NCI-H1092 (cell line): Measurements from ENCODE around the gene SMOC2.
A peak's percentile ranks its signal among the peaks of the same experiment; 100 is the strongest.

Source experiments
- DNase-seq: peaks from one replicate; lab custom pipeline; 2025; lab: John Stamatoyannopoulos, UW

The SMOC2 gene

DNA sequence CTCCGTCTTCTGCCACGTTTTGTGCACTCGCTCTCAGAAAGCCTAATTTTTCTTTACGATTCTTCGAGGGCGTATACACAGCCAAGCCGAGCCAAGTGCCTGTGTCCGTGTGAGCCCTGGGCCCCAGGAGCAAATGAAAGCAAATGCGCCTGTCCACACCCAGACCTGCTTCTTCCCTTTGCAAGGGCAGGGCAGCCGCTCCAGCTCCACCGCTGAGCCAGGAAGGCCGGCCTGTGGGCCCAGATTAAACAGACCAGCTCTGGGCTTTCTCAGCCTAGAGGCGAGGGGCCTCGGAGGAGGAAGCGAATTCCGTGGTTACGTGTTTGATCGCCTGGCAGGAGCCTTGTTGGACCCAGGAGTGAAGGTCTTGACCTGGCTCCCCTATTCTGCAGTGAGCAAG lies 184.6 kb downstream of the SMOC2 start:
- no peak for DNase-seq

DNA sequence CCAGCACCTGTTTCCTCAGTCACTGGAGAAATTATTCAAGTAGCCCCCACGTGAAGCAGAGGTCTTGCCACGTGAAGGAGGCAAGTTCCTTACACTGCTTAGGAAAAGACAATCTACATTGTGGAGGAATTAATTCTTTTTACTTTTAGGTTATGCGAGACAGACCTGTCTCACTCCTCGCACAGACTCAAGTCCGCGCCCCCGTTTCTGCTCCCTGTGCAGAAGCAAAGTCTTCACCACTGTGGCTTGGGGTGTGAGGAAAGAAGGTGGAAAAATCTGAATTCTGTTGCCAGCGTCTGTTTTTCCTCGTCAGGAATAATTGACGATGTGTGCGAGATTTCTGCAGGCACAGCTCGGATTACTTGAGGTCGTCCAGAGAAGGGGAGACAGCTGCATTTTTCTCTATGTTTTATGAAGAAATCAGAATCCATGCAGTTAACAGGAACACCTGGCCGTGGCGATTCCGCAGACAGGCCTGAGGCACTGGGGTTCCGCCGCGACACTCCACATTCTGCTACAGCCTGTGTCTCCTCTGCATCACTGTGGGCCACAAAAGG lies 185.1 kb downstream of the SMOC2 start:
- DNase-seq, result no peak

DNA sequence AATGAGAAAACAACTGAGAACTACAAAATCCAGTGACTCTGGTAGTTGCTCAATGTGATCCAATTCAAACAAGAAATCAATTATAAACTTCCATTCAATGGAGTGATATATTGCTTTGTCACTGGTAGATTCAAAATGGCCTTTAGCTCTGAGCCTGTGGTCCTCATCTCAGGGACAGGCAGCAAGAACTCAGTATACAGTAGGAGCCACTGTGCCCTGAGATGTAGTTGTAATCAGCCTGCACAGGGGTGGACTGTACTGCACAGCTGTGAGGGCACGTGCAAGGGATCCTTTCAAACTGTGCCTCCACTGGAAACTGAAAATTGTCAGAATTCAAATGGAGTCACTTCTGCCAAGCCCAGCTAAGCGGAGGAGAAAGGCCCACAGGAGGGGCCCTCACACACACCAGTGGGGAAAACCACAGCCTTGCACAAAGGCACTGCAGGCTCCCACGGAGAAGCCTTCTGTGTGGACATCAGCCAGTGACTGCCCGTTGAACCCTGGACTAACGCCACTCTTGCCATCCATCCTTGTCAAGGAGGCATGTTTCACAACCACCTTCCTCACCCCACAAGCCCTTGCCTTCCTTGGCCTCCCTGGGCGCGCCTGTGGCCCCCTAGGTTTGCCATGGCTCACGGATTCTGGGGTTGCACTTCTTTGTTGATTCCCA lies 186.7 kb downstream of the SMOC2 start:
- DNase-seq, result no peak

DNA sequence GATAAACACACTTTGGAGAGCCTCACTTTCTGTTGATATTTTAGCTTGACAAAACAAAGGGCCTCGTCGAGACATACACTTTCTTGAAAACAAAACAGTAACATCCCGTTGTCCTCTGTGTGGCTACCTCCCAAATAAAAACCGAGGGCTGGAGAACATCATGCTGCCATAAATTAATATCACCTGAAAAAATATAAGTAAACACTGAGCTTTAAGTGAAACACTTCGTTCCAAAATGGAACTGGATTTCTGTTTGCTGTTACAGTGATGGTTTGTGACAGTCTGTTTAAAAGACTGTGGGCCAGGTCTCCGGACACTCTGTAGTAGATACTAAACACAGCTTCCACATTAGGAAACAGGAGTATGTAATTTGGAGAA lies 187.2 kb downstream of the SMOC2 start:
- DNase-seq, result no peak

DNA sequence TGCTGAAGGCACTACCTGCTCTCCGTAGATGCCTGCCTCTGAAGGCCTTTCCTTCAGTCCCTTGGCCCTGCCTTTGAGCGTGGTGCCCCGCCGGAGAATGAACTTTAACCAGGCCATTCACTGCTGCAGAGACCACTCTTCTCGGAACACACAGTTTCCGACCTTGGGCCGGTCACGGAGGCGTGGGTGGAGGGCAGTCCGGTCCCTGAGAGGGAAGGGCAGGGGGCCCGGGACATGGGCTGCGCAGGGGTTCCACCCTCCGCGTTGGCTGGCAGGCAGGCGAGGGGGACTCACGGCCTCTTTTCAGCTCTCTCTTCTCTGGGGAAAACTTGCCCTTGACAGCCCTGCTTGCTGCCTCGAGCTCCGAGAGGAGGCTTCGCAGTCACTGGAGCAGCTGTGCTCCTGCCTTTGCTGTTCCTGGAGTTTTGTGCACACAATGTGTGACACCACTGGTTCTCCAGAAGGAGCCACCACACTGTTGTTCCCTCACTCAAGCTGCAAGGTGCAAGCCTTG lies 187.8 kb downstream of the SMOC2 start:
- DNase-seq, result no peak

DNA sequence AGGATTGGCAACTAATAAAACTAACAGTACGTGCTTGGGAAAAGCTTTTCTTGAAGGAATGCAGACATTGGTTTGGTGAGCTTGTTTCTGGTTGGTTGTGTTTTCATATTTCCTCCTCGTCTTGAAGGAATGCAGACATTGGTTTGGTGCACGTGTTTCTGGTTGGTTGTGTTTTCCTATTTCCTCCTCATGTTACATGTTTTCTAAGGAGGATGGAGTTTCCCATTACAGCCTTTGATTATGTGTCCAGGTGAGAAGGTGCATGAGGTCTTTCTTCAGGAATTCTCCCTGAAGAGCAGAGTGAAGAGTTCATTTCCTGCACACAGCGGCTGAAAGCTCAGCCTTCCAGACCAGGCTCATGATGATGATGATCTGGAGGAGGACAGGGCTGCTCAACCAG lies 190.6 kb downstream of the SMOC2 start:
- DNase-seq, result no peak

DNA sequence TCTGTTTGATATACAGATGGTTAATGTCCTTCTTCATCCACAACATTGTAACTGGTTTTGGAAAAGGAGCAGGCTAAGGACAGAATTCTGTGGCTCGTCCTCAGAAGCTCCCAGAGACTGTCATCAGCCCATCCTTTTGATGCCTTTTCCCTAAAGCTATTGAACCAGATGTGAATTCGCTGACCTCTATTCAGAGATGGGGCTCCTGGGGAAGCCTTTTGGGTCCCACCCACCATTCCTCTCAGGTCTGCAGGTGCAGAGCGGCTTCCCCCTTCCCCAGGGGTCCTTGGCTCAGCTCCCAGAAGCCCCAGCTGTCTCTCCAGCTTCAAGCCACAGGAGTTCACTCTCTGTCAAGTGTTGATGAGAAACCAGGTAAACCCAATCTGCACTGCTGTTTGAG lies 191.7 kb downstream of the SMOC2 start:
- peak; percentile 79 for DNase-seq

DNA sequence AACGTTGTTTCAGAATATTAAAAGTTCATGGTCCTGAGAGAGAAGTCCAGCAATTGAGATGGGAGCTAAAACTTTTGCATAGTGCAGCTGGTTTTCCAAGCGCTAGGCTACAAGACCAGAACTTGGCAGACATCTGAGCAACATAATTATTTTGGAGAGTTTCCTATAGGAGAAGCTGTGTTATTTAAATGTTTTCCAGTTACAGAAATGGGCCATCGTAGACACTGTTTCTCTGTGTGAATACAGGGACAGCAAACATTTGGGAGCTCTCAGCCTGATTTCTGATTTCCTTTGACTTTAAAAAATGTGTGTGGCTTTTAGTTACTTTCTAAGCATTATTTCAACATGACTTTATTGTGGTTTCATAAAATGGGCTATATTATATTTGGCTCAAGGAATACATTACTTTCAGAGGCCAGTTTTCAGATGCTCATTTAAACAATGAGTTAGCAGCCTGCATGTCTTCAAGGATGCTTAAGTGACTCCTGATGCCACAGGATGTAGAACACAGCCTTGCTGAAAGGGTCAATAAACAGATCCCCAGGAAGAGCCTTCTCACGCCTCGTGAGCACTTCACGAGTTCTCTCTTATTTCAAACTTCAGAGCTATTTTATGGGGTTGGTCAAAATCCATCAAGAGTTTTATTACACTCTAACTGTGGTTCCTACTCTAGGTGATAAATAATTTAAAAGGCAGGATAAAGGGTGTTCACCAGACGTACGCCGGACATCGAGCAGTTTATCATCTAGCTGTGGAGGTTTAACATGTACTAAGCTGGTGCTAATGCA lies 193.8 kb downstream of the SMOC2 start:
- no peak for DNase-seq

DNA sequence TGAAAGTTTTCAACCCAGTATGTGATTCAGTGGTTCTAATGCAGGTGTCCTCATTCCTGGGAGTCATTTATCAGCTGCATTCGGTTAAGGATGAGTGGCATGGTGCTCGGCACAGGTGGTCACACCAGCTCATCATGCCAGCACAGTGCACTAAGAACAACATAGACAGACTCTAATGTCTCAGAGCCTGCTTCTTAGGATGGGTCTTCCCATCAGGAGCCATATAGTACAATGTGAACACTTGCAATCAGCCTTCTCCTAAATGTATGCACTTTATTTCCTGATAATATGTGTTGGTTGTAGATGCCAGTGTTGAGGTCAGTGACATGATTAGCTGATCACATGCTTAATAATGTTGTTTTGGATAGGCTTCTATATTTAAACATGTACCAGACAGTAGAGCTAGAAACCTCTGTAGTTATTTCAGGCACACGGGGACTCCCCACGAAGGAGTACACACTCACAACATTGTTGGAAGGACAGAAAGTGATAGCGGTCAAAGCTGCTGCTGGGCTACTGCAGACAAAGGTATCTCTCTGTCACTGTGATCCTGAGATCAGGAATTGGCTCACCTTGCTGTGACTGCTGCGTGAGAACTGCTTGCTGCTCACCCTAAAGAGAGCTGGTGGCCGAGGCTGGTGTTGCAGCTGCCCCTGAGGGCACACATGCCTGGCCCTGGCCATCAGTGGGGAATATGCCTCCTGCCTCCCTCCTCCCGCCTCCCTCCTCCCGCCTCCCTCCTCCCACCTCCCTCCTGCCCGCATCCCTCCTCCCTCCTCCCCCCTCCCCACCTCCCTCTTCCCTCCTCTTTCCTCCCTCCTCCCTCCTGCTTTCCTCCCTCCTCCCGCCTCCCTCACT lies 195.4 kb downstream of the SMOC2 start:
- DNase-seq, result no peak

DNA sequence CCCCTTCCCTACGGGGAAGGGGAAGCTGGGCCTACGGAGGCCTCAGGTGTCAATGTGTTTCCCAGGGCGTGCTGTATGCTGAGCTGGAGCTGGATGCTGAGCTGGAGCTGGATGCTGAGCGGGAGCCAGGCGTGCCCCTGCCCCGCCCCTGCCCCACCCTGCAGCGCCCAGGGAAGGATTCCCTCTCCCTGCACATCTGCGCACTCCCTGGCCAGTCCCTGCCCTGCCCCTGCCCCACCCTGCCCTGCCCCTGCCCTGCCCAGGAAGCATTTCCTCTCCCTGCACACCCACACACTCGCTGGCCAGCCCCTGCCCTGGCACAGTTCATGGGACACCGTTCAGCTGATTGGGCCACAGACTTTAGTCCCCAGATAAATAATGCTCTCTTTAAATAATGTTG lies 196.8 kb downstream of the SMOC2 start:
- no peak for DNase-seq

DNA sequence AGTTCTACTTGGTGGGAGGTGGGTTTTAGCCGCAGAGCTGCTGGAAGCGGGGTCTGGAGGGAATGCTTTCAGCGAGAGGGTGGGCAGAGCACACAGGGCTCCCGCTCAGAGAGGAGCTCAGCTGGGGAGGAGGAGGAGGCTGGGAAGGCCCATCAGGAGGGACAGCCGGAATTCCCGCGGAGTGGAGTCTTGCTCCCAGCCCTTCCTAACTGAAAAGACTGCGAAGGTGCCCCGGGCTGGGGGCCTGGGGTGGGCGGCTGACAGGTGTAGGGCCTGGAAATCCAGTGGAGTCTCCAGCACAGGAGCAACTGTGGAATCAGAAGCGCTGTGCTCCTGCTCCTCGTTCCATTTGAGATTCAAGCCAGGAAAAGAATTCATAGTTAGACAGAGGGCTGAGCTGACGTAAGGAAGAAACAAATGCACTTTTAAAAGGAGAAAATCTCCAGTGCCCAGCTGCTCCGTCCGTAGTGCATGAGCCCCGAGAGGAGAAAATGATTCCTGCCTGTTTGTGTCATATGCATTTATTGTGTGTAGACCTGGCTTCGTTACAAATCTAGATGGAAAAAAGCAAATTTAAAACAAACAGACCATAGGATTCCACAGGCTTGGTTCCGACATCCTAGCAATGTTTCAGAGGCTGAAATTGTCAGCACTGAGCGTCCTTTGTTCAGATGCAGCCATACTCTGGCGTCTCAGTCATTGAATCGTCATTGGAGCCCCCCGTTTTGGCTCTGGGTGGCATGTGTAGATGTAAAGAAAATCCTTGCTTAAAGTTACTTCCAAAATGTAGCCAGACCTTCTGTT lies 197.7 kb downstream of the SMOC2 start:
- DNase-seq, result no peak

DNA sequence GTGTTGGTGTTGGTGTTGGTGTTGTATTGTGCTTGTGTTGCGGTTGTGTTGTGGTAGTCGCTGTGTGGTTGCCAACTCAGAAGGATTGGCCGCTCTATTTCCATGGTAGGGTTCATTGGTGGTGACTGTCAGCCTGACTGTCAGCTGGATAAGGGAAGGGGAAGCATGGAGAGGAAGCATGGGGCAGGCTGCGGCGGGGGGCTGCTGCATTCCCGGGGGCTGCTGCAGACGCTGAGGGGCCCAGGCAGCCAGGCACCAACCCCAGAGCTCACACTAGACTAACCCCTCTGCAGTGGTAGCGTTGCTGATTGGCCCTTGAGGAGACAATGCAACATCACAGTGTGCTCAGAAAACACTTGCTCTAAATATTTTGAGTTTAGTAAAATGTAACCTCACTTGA lies 199.2 kb downstream of the SMOC2 start:
- no peak for DNase-seq

DNA sequence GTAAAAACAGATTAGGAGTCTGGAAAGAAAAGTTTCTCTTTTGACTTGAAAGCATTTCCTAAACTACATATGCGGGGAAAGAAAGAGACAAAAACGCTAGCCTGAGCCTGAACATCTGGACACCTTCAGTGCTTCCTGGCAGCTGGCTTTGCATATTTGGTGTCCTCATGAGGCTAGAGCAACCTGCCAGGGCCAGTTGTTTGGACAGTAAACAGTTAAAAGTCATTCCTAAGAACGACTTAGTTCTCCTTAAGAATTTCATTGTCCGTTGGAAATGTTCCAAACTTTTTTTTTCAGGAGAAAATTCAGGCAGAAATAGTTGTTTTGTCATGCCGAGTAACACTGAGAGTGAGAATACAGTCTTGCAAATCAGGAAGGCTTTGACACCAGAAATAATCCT lies 199.8 kb downstream of the SMOC2 start:
- no peak for DNase-seq

DNA sequence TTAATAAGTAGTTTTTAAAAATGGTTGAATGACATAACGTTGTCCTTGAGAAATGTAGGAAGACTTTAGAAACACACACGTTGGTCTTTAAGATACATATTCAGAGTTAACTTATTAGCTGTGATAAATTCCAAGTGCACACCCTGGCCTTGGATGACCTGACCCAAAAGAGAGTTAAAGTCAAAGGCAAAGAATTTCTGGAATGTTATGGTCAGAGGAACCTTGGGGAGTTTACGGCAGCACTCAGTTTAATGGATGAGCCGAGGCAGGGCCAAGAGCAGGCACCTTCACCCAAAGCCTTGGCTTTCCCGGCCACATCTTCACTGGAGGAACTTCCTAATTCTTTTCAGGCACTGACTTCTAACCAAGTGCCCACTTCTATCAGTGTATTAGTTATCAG lies 200.5 kb downstream of the SMOC2 start:
- DNase-seq, result no peak

DNA sequence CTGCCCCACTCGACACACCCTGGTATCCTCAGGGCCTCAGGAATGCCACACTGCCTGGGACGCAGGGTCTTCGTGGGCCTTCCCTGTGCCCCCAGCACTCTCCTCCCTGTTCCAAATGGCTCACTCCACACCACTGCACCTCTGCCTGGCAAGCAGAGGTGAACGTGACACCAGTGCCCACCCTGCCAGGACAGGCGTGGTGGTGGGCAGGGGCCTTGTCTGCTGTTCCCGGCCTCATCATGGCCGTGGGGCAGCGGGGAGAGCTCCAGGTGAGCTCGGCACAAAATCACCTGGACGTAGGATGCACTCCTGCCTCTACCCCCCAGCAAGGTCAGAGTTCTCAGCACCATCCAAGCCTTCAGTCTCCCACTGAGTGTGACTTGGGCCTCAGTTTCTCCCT lies 202.4 kb downstream of the SMOC2 start:
- no peak for DNase-seq

DNA sequence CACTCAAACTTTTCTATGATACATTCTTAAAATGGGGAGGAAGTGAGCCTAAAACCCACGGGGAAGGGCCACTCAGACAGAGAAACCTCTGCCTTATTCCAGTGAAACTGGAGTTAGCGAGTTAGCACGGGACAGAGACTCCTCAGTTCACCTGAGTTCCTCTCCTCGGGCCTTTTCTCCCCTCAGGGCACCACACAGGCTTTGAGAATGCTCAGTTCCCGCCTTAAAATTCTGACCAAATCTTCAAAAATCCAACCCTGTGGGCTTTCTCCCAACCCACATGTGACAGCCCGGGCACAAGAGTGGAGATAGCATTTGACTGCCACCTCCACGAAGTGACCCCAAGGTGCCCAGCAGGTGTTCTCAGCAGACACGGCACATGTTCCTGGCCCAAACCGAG lies 204.3 kb downstream of the SMOC2 start:
- DNase-seq, result no peak

DNA sequence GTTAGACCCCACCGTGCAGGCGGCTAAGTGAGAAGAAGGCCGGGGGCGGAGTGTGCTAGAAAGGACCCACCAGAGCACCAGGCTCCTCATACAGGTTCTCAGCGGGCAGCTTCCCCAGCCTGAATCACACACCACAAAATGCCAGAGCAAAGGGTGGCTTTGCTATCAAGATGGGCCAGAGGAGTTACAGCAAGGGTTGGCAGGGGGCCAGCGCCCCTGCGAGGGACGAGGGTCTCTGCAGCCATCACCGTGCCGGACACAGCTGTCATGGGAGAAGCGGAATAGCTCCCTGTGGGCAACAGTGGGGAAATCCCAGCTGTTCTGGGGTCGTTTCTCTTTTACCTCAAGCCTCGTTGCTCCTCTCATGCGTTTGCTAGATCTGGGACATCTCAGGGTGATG lies 206.3 kb downstream of the SMOC2 start:
- no peak for DNase-seq

DNA sequence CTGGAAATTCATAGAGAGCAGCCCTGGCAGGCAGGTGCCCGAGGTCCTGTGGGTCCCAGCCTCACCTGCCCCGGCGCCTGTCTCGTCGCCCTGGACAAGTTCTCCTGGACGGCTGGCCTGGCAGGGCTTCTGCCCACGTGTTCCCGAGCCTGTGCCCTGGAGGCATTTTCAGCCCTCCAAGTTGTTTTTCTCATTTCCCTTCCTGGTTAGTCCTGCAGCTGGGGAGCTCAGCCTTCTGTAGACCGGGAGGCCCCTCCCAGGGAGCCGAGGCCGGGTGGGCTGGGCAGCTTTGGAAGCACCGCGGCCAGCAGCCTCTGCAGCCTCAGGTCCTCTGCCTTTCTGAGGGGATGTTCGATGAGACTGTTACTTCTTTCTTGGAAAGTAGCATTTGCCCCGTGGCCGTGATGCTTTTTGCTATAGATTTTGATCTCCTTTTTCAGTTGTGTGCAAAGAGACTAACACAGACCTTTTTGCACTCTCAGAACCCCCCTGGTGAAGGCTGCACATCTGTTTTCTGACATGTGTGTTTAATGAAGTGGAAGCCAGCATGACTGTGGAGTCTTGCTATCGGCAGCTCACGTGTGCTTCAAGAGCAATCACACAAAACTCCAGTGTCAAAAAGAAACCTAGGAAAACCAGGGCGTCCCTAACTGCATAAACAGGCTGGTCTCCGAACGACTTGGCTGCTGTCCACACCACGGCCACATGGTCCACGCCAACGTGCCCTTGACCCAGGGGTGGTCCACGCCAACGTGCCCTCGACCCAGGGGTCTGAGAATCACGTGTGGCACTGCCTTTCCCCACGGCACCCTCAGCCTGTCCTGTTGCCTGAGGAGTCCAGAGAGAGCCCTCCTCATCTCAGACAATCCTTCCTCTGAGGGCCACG lies 207.5 kb downstream of the SMOC2 start:
- DNase-seq, result peak; percentile 16

DNA sequence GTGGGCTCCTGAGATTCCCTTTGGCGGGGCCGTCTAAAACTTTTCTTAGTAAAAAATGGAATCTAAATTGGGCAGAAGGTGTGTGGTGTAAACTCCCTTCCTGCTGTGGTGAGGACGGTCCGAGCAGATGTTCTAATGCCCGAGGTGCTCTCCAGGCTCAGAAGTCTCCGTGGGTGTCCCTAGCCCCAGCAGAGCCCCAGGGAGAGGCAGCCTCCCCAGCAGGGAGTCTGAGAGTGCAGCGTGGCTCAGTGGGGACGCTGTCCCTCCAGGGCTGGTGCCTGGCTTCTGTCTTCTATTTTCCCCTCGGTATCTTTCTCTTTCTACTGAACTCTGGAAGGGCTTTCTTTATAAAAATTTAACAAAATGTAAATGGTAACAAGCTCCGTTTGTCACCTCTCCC lies 208.2 kb downstream of the SMOC2 start:
- DNase-seq, result no peak

DNA sequence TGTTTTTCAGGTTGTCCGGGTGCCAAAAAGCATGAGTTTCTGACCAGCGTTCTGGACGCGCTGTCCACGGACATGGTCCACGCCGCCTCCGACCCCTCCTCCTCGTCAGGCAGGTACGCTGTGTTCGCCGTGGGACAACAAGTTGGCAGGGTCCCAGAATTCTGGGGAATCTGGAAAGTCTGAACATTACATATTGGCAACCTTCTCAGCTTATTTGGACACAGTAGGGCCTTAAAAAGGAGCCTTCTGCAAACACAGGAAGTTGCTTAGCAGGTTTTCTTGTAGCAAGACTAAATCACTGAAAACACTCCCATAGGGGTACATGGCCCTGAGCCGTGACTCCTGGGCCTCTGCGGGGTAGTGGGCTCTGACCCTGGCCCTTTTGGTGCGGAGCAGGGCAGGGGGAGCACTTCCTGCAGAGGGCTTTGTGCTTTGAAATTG lies 209.7 kb downstream of the SMOC2 start:
- DNase-seq, result no peak
